Measurements from ENCODE around the gene WDFY2. TPM values are rescaled to one million over a fixed set of nuclear protein-coding genes. Genes with fewer than 3 reads are reported as not detected.

The WDFY2 gene
- total and polyA plus RNA-seq, 10 of the 15 experiments (the other 5 are each of a cell fraction or from before 2014, with no cell fraction given), result 2.1 to 13.0 (median 8.1) TPM

DNA sequence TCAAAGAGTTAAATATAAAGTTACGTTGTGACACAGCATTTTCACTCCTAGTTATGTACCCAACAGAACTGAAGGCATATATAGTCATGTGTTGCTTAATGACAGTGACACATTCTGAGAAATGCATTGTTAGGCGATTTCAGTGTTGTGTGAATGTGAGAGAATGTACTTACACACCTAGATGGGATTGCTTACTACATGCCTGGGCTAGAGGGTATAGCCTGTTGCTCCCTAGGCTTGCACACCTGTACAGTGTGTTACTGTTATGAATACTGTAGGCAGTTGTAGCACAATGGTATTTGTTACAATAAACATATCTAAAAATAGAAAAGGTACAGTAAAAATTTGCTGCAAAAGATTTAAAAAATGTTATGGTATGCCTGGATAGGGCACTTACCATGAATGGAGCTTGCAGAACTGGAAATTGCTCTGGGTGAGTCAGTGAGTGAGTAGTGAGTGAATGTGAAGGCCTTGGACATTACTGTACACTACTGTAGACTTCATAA lies 130.5 kb downstream of the WDFY2 start (continued):
- TF ChIP-seq, protein P1, sequence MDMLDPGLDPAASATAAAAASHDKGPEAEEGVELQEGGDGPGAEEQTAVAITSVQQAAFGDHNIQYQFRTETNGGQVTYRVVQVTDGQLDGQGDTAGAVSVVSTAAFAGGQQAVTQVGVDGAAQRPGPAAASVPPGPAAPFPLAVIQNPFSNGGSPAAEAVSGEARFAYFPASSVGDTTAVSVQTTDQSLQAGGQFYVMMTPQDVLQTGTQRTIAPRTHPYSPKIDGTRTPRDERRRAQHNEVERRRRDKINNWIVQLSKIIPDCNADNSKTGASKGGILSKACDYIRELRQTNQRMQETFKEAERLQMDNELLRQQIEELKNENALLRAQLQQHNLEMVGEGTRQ (IDR thresholded peaks at IDR 0.05; ENCODE audit: borderline replicate concordance, low read depth, low read length), result peak; percentile 5; the same call in 1 of the 2 replicates
- TF ChIP-seq, protein P2, sequence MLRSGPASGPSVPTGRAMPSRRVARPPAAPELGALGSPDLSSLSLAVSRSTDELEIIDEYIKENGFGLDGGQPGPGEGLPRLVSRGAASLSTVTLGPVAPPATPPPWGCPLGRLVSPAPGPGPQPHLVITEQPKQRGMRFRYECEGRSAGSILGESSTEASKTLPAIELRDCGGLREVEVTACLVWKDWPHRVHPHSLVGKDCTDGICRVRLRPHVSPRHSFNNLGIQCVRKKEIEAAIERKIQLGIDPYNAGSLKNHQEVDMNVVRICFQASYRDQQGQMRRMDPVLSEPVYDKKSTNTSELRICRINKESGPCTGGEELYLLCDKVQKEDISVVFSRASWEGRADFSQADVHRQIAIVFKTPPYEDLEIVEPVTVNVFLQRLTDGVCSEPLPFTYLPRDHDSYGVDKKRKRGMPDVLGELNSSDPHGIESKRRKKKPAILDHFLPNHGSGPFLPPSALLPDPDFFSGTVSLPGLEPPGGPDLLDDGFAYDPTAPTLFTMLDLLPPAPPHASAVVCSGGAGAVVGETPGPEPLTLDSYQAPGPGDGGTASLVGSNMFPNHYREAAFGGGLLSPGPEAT (IDR thresholded peaks at IDR 0.05; ENCODE audit: low read depth), result peak; percentile 49; the same call in 1 of the 2 replicates
- TF ChIP-seq JUNB (IDR thresholded peaks at IDR 0.05), result peak; percentile 72

DNA sequence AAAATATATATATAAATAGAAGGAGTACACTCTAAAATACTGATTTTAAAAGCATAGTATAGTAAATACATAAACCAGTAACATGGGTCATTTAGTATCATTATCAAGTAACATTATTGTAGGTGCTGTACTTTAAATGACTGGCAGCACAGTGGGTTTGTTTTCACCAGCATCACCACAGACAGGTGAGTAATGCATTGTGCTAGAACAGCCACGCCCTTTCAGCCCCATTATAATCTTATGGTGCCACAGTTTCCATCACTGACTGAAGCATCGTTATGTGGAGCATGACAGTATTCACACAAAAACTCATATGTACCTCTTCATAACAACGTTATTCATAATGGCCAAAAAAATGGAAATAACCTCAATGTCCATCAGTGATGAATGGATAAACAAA lies 131.4 kb downstream of the WDFY2 start:
- CTCF ChIA-PET, result interaction anchor here (0.6 kb wide), 1 partner anchor 38 kb away, joined by 4 read pairs; no protein-coding TSS in a partner anchor
- BruUV-seq (replicated peaks), result no TSS peak
- H3K4me1 ChIP-seq (ENCODE audit: control insufficient read depth, insufficient read depth, low read length), result peaks cover 14% of the 10 kb centered on the region
- no peaks in the 10 kb centered on the region; the same call in 2 of the 3 replicates for H3K9me3 ChIP-seq (replicated peaks; ENCODE audit: control insufficient read depth, insufficient read depth, low read length)
- RAD21 ChIA-PET (ENCODE audit: unreplicated experiment), result interaction anchor here (0.8 to 1.0 kb wide), 2 partner anchors 27 to 49 kb away, joined by 3 to 4 read pairs; no protein-coding TSS in a partner anchor
- H3K4me3 ChIP-seq, result no peak overlapping the region
- no peaks in the 10 kb centered on the region for H4K20me1 ChIP-seq (ENCODE audit: control insufficient read depth, insufficient read depth)
- DNase-seq (ENCODE audit: low read depth, low spot score) (no peak), ATAC-seq (no peak), FAIRE-seq (no peak)
- no peaks in the 10 kb centered on the region for H3K79me2 ChIP-seq (ENCODE audit: control insufficient read depth, insufficient read depth, low read length)
- intact Hi-C loops (cut with micrococcal nuclease; ENCODE audit: unreplicated experiment), result no loop called here
- in situ Hi-C loops (cut with MboI), result no loop called here
- H2AFZ ChIP-seq (ENCODE audit: control insufficient read depth, low read depth, low read length), result no peak overlapping the region
- H3K27ac ChIP-seq (ENCODE audit: control insufficient read depth, insufficient read depth), result no peak overlapping the region
- H3K9ac ChIP-seq (ENCODE audit: control insufficient read depth, insufficient read depth, low read length), result no peak overlapping the region
- no peaks in the 10 kb centered on the region for H3K27me3 ChIP-seq (replicated peaks in 1 of 2; ENCODE audit: control insufficient read depth in 2 of 2, insufficient read depth in 2 of 2, low read length in 1 of 2)
- POLR2A ChIA-PET, result no interaction called here
- no peak overlapping the region for H3K4me2 ChIP-seq (ENCODE audit: control insufficient read depth, insufficient read depth)
- no peaks in the 10 kb centered on the region for H3K36me3 ChIP-seq (ENCODE audit: control insufficient read depth in 2 of 2, insufficient read depth in 2 of 2, low read length in 1 of 2)
- 99% methylated on average over 3 of the region's 3 CpGs for WGBS (ENCODE audit: insufficient coverage, insufficient replicate concordance, low lambda C conversion rate, missing lambda C conversion rate)
- SMC1A ChIA-PET (ENCODE audit: uncharacterized antibody, unreplicated experiment), result interaction anchor here (0.6 to 1.2 kb wide), 6 partner anchors 16 to 298 kb away, joined by 3 to 6 read pairs (median 3); no protein-coding TSS in a partner anchor
- TF ChIP-seq POLR2A (IDR thresholded peaks at IDR 0.05; ENCODE audit: low read depth, low read length) (no peak), ZNF217 (IDR thresholded peaks at IDR 0.05) (no peak), CREM (IDR thresholded peaks at IDR 0.05; ENCODE audit: low read depth) (no peak), LARP7 (IDR thresholded peaks at IDR 0.05) (no peak), SMAD1 (IDR thresholded peaks at IDR 0.05; ENCODE audit: low read depth, partially characterized antibody) (no peak)
- TF ChIP-seq, protein P3, sequence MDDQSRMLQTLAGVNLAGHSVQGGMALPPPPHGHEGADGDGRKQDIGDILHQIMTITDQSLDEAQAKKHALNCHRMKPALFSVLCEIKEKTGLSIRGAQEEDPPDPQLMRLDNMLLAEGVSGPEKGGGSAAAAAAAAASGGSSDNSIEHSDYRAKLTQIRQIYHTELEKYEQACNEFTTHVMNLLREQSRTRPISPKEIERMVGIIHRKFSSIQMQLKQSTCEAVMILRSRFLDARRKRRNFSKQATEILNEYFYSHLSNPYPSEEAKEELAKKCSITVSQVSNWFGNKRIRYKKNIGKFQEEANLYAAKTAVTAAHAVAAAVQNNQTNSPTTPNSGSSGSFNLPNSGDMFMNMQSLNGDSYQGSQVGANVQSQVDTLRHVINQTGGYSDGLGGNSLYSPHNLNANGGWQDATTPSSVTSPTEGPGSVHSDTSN (IDR thresholded peaks at IDR 0.05; ENCODE audit: insufficient replicate concordance, low read depth, low read length), result no peak
- TF ChIP-seq, protein P4, sequence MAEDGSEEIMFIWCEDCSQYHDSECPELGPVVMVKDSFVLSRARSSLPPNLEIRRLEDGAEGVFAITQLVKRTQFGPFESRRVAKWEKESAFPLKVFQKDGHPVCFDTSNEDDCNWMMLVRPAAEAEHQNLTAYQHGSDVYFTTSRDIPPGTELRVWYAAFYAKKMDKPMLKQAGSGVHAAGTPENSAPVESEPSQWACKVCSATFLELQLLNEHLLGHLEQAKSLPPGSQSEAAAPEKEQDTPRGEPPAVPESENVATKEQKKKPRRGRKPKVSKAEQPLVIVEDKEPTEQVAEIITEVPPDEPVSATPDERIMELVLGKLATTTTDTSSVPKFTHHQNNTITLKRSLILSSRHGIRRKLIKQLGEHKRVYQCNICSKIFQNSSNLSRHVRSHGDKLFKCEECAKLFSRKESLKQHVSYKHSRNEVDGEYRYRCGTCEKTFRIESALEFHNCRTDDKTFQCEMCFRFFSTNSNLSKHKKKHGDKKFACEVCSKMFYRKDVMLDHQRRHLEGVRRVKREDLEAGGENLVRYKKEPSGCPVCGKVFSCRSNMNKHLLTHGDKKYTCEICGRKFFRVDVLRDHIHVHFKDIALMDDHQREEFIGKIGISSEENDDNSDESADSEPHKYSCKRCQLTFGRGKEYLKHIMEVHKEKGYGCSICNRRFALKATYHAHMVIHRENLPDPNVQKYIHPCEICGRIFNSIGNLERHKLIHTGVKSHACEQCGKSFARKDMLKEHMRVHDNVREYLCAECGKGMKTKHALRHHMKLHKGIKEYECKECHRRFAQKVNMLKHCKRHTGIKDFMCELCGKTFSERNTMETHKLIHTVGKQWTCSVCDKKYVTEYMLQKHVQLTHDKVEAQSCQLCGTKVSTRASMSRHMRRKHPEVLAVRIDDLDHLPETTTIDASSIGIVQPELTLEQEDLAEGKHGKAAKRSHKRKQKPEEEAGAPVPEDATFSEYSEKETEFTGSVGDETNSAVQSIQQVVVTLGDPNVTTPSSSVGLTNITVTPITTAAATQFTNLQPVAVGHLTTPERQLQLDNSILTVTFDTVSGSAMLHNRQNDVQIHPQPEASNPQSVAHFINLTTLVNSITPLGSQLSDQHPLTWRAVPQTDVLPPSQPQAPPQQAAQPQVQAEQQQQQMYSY (CRISPR knock-in tag; IDR thresholded peaks at IDR 0.05), result no peak
- TF ChIP-seq, protein P5, sequence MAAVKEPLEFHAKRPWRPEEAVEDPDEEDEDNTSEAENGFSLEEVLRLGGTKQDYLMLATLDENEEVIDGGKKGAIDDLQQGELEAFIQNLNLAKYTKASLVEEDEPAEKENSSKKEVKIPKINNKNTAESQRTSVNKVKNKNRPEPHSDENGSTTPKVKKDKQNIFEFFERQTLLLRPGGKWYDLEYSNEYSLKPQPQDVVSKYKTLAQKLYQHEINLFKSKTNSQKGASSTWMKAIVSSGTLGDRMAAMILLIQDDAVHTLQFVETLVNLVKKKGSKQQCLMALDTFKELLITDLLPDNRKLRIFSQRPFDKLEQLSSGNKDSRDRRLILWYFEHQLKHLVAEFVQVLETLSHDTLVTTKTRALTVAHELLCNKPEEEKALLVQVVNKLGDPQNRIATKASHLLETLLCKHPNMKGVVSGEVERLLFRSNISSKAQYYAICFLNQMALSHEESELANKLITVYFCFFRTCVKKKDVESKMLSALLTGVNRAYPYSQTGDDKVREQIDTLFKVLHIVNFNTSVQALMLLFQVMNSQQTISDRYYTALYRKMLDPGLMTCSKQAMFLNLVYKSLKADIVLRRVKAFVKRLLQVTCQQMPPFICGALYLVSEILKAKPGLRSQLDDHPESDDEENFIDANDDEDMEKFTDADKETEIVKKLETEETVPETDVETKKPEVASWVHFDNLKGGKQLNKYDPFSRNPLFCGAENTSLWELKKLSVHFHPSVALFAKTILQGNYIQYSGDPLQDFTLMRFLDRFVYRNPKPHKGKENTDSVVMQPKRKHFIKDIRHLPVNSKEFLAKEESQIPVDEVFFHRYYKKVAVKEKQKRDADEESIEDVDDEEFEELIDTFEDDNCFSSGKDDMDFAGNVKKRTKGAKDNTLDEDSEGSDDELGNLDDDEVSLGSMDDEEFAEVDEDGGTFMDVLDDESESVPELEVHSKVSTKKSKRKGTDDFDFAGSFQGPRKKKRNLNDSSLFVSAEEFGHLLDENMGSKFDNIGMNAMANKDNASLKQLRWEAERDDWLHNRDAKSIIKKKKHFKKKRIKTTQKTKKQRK (IDR thresholded peaks at IDR 0.05; ENCODE audit: low read depth, low read length), result no peak

All from GM12878 (cell line).